Kidney (tissue), 14 donors: ENCODE results near the gene THRB. TPM values are rescaled to one million over a fixed set of nuclear protein-coding genes. Genes with fewer than 3 reads are reported as not detected.
A peak's percentile ranks its signal among the peaks of the same experiment; 100 is the strongest.

Source experiments
- DNase-seq, 5 donors: peaks; one replicate each; pipeline ENCODE4 v3.0.0-alpha.2; 2013 to 2020
- FAIRE-seq: peaks from 2 replicates; lab custom pipeline; 2012; peaks lifted over from hg19 to GRCh38; lab: Jason Lieb, UNC
- H3K27ac ChIP-seq, 2 donors: one replicate each; pipeline ENCODE4 v1.7.0; 2013; ENCODE audit warnings: low read depth in 2 of 2, low read length in 2 of 2, inconsistent platforms in 1 of 2
- H3K27me3 ChIP-seq: one replicate; pipeline ENCODE4 v1.7.1; 2013; ENCODE audit warnings: low read length, inconsistent platforms; ENCODE audit not compliant: control insufficient read depth, insufficient read depth
- H3K36me3 ChIP-seq, 3 donors: one replicate each; pipeline versions ENCODE4 v1.7.0 to v1.7.1; 2013; ENCODE audit warnings: low read length in 3 of 3, control low read depth in 1 of 3, inconsistent platforms in 1 of 3; ENCODE audit not compliant: insufficient read depth in 3 of 3, control insufficient read depth in 2 of 3
- H3K4me1 ChIP-seq, 3 donors: one replicate each; pipeline versions ENCODE4 v1.7.0 to v1.7.1; 2013; ENCODE audit warnings: low read length in 3 of 3, inconsistent platforms in 1 of 3, low read depth in 1 of 3; ENCODE audit not compliant: control insufficient read depth in 2 of 3, insufficient read depth in 2 of 3
- H3K4me3 ChIP-seq, 3 donors: one replicate each; pipeline versions ENCODE4 v1.7.0 to v1.8.1; 2013; ENCODE audit warnings: low read length in 3 of 3, control low read depth in 1 of 3, inconsistent platforms in 1 of 3
- H3K9ac ChIP-seq, 3 donors: one replicate each; pipeline versions ENCODE4 v1.7.0 to v1.7.1; 2013; ENCODE audit warnings: low read length in 3 of 3, control low read depth in 1 of 3, inconsistent platforms in 1 of 3
- H3K9me3 ChIP-seq, 3 donors: one replicate each; pipeline versions ENCODE4 v1.7.0 to v1.7.1; 2013; ENCODE audit warnings: low read length in 3 of 3, control low read depth in 1 of 3, inconsistent platforms in 1 of 3; ENCODE audit not compliant: control insufficient read depth in 2 of 3, insufficient read depth in 1 of 3
- intact Hi-C: fragments of 100-400 bp; cut with DNase I; formaldehyde crosslinking; loops from one replicate; pipeline ENCODE4 v1.11.1; 2022
- polyA plus RNA-seq: library from polyadenylated mRNA; stranded (reverse); fragments of 350-450 nt; fragmentation: Illumina TruSeq; extraction: RNeasy Lipid Tissue Mini Kit (QIAGEN cat#74804); gene quantifications from one replicate; pipeline ENCODE4 v1.2.3, GENCODE V29; 2014; ENCODE audit warnings: low read depth, low replicate concordance; ENCODE audit not compliant: insufficient read depth
- total RNA-seq: library from RNA; stranded (reverse); fragmentation: NEBNext Ultra II Directional; extraction: Animal tissue kit (Norgen Biotek cat#: 25700); gene quantifications from one replicate; pipeline ENCODE4 v1.2.1, GENCODE V29; 2021
- TF ChIP-seq, protein P1 (sequence below): IDR thresholded peaks from 3 replicates; pipeline ENCODE4 v1.5.1; 2012; ENCODE audit warnings: mild to moderate bottlenecking, moderate library complexity, borderline replicate concordance; ENCODE audit not compliant: insufficient read depth; ENCODE audit errors: extremely low read depth
- donor health status: control.
- donor health status: control.
- donor health status: control.
- donor health status: control.
- donor health status: control.
- donor health status: DM: yes; HTN: yes; CAD: no.
- donor health status: Normal renal cell carcinoma (clear cell type).

THRB gene
- total and polyA plus RNA-seq, 2 donors from 2014 or later, result 4.5 to 17.2 TPM

DNA sequence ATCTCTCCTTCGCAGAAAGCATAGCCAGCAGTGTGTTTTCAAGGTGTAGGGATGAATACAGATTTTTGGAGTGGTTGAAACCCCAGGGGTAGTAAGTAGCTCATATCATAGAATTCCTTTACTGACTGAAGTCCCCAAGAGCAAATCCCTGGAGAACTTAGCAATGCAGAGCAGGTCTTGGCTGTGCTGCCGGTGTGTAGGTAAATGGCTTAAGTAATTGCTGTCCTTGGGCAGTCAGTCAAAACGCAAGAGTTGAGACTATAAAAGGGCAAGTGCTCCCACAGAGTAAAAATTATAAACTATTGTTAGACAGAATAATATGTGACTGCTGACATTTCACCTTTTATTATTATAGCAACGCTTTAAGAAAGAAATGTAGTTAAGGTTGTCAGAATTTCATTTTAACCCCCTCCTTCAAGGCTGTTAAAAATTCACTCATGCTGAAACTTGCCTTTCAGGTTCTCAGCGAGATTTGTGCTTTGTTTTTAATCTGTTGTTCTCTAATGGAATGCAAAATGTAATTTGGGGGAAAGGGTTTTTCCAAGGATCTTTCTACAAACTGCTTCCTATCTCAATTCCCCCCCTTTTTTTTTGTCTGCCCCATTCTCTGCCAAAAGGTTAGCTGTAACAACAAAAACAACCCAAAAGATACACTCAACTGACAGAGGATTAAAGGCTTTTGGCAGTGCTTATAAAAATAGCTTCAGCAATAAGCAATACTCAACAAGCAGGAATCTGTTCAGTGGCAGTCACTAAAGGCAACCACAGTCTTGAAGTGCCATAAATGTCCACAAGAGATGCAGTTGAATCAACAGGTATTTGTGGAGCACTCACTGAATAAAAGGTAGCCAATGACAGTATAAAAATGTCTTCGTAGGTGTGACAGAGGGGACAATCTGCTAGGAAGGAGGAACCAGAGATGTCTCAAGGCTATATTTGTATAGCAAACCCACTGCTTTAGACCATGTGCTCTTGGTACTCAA is 105.3 kb downstream of the THRB start:
- DNase-seq, result peak in 3 of 5 donors; percentile 34 to 86 (median 79)
- H3K27me3 ChIP-seq, result no peaks in the 10 kb centered on the region
- H3K4me1 ChIP-seq, result peaks cover 16 to 26% (median 16%) of the 10 kb centered on the region in 3 donors
- intact Hi-C loops, result no loop called here
- FAIRE-seq, result no peak
- peak overlapping the region; percentile 51 to 74 for H3K27ac ChIP-seq
- H3K9ac ChIP-seq, result peak overlapping the region in 1 of 3 donors; percentile 21
- peak overlapping the region in 1 of 3 donors; percentile 13 for H3K4me3 ChIP-seq
- no peaks in the 10 kb centered on the region for H3K9me3 ChIP-seq
- H3K36me3 ChIP-seq, result no peaks in the 10 kb centered on the region
- TF ChIP-seq, protein P1, sequence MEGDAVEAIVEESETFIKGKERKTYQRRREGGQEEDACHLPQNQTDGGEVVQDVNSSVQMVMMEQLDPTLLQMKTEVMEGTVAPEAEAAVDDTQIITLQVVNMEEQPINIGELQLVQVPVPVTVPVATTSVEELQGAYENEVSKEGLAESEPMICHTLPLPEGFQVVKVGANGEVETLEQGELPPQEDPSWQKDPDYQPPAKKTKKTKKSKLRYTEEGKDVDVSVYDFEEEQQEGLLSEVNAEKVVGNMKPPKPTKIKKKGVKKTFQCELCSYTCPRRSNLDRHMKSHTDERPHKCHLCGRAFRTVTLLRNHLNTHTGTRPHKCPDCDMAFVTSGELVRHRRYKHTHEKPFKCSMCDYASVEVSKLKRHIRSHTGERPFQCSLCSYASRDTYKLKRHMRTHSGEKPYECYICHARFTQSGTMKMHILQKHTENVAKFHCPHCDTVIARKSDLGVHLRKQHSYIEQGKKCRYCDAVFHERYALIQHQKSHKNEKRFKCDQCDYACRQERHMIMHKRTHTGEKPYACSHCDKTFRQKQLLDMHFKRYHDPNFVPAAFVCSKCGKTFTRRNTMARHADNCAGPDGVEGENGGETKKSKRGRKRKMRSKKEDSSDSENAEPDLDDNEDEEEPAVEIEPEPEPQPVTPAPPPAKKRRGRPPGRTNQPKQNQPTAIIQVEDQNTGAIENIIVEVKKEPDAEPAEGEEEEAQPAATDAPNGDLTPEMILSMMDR, result no peak

DNA sequence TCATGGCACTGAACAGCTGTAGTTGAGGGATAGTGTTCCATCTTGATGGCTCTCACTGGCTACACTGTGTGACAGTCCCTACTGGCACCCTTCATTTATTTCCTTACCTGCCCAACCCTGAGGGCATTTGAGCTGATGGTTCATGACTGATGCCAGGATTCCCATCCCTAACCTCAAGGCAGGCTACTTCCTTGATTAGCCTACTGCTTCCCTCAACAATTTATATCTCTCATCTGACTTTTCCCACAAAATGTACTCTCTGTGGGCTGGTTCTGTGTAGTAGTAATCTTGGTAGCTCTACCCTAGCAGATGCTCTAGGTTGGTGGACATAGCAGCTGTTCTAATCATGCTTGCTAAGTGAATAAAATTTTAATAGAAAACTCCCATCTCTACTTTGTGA is 106.0 kb downstream of the THRB start:
- no peaks in the 10 kb centered on the region for H3K9me3 ChIP-seq
- H3K4me3 ChIP-seq, result peak overlapping the region in 1 of 3 donors; percentile 8
- H3K4me1 ChIP-seq, result peaks cover 16 to 26% (median 16%) of the 10 kb centered on the region in 3 donors
- TF ChIP-seq, protein P1, result no peak
- peak overlapping the region in 1 of 3 donors; percentile 20 for H3K9ac ChIP-seq
- FAIRE-seq (no peak), DNase-seq (no peak)
- intact Hi-C loops, result no loop called here
- H3K27me3 ChIP-seq, result no peaks in the 10 kb centered on the region
- peak overlapping the region; percentile 51 to 74 for H3K27ac ChIP-seq
- no peaks in the 10 kb centered on the region for H3K36me3 ChIP-seq

DNA sequence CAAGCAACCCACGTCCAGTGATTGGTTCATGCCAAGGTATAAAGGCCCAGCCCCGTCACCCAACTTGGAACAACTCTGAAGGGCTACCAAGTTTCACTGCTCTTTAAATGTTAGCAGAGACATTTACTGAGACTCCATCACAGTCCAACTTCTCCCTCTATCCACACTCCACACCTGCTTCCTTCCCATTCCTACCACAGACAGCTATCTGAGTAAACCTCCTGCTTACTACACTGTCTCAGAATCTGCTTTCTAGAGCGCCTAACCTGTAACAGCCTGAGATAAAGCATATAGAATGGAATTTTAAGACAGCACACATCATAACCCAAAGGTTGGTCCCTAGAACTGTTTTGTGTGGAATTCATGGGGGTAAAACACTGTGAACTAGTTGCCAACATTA is 106.5 kb downstream of the THRB start:
- peak overlapping the region; percentile 51 to 74 for H3K27ac ChIP-seq
- no peaks in the 10 kb centered on the region for H3K9me3 ChIP-seq
- FAIRE-seq, result no peak
- no peak overlapping the region for H3K4me3 ChIP-seq
- intact Hi-C loops, result no loop called here
- no peak for DNase-seq
- TF ChIP-seq, protein P1, result no peak
- H3K4me1 ChIP-seq, result peaks cover 13 to 26% (median 16%) of the 10 kb centered on the region in 3 donors
- H3K9ac ChIP-seq, result no peak overlapping the region
- H3K27me3 ChIP-seq, result no peaks in the 10 kb centered on the region
- no peaks in the 10 kb centered on the region for H3K36me3 ChIP-seq
